ENCODE data around the gene LRP10.

GRCh38 chr14:22888662-22889061 is 17.1 kb downstream of the LRP10 start:
- TF ChIP-seq, protein P1, sequence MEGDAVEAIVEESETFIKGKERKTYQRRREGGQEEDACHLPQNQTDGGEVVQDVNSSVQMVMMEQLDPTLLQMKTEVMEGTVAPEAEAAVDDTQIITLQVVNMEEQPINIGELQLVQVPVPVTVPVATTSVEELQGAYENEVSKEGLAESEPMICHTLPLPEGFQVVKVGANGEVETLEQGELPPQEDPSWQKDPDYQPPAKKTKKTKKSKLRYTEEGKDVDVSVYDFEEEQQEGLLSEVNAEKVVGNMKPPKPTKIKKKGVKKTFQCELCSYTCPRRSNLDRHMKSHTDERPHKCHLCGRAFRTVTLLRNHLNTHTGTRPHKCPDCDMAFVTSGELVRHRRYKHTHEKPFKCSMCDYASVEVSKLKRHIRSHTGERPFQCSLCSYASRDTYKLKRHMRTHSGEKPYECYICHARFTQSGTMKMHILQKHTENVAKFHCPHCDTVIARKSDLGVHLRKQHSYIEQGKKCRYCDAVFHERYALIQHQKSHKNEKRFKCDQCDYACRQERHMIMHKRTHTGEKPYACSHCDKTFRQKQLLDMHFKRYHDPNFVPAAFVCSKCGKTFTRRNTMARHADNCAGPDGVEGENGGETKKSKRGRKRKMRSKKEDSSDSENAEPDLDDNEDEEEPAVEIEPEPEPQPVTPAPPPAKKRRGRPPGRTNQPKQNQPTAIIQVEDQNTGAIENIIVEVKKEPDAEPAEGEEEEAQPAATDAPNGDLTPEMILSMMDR (IDR thresholded peaks at IDR 0.05; ENCODE audit: insufficient read depth, low read length, poor library complexity, severe bottlenecking), result no peak
- no peak for TF ChIP-seq EZH2phosphoT487 (conservative IDR thresholded peaks at IDR 0.05; ENCODE audit: low read length)
